K562 (cell line): Measurements from ENCODE around the gene METAP1. TPM values are rescaled to one million over a fixed set of nuclear protein-coding genes. Genes with fewer than 3 reads are reported as not detected.

ENCODE experiments used
- ATAC-seq: fragments of 200-7000 bp; cut with Tn5 transposase; 3 replicates; pipeline ENCODE4 v1.9.1; 2020; ENCODE audit warnings: moderate library complexity
- BruUV-seq: library from RNA; stranded (reverse); fragments of 400-500 nt; replicated peaks from 2 replicates; lab custom pipeline; 2021; lab: Mats Ljungman, UMichigan
- CTCF ChIA-PET: fragments of 300-600 bp; formaldehyde crosslinking; extraction: SDS; loops from one replicate; lab custom pipeline; 2021; ENCODE audit warnings: low intra/inter-chr PET ratio; lab: Yijun Ruan, JAX
- POLR2A ChIA-PET: fragments of 300-600, 350-650 bp; sonication (Branson Sonifier 250); formaldehyde crosslinking; extraction: SDS; loops from one replicate; lab custom pipeline; 2021; ENCODE audit warnings: antibody characterized with exemption, inconsistent platforms; lab: Yijun Ruan, JAX
- DNase-seq, 4 experiments: peaks; one replicate each; pipeline versions ENCODE4 v3.0.0 to v3.0.0-alpha.2; 2011 to 2018; ENCODE audit warnings: low spot score in 3 of 4, mixed read lengths in 3 of 4; ENCODE audit errors: extremely low read depth in 1 of 4
- FAIRE-seq: peaks from 2 replicates; lab custom pipeline; 2011; peaks lifted over from hg19 to GRCh38; lab: Jason Lieb, UNC
- H2AFZ ChIP-seq: 2 replicates; pipeline ENCODE4 v1.6.0; 2011; ENCODE audit warnings: low read depth, low read length, control low read depth, inconsistent platforms
- H3K27ac ChIP-seq: fragments of 200-600 bp; 3 replicates; pipeline ENCODE4 v1.8.0; 2011; ENCODE audit warnings: low read depth, mild to moderate bottlenecking, control low read depth, inconsistent platforms, low read length, moderate library complexity, mixed read lengths; ENCODE audit errors: extremely low read depth
- H3K27me3 ChIP-seq, 2 experiments: fragments of 300-600 bp in 1 of 2; 2 replicates in 1 of 2; 3 replicates in 1 of 2; pipeline versions ENCODE4 v1.6.0 to v1.8.0; 2011; ENCODE audit warnings: inconsistent platforms in 2 of 2, low read length in 2 of 2, mild to moderate bottlenecking in 1 of 2, mixed read lengths in 1 of 2, moderate library complexity in 1 of 2; ENCODE audit not compliant: control insufficient read depth in 2 of 2, insufficient read depth in 2 of 2
- H3K36me3 ChIP-seq: fragments of 300-600 bp; 3 replicates; pipeline ENCODE4 v1.8.0; 2011; ENCODE audit warnings: mild to moderate bottlenecking, low read length, inconsistent platforms; ENCODE audit not compliant: control insufficient read depth, insufficient read depth
- H3K4me1 ChIP-seq, 2 experiments: fragments of 200-600 bp in 1 of 2; replicated peaks in 1 of 2; 2 replicates in 1 of 2; 3 replicates in 1 of 2; pipeline versions ENCODE4 v1.5.1 to v1.8.0; 2011; ENCODE audit warnings: inconsistent platforms in 2 of 2, low read length in 2 of 2, mild to moderate bottlenecking in 1 of 2, mixed read lengths in 1 of 2, moderate library complexity in 1 of 2; ENCODE audit not compliant: control insufficient read depth in 2 of 2, insufficient read depth in 2 of 2
- H3K4me2 ChIP-seq: 2 replicates; pipeline ENCODE4 v1.6.1; 2011; ENCODE audit warnings: low read length, control low read depth, inconsistent platforms, mixed read lengths; ENCODE audit not compliant: insufficient read depth
- H3K4me3 ChIP-seq: fragments of 200-600 bp; sonication (generic), shearing (Covaris generic); 2 replicates; pipeline ENCODE4 v1.5.1; 2016; ENCODE audit warnings: control low read depth, inconsistent platforms
- H3K79me2 ChIP-seq: fragments of 200-600 bp; 3 replicates; pipeline ENCODE4 v1.8.0; 2011; ENCODE audit warnings: low read length, inconsistent platforms; ENCODE audit not compliant: control insufficient read depth, insufficient read depth
- H3K9ac ChIP-seq, 2 experiments: 2 replicates each; pipeline versions ENCODE4 v1.6.0 to v1.6.1; 2011; ENCODE audit warnings: low read depth in 2 of 2, low read length in 2 of 2, control low read depth in 1 of 2, inconsistent platforms in 1 of 2, mild to moderate bottlenecking in 1 of 2, mixed read lengths in 1 of 2; ENCODE audit not compliant: insufficient read depth in 1 of 2
- H3K9me1 ChIP-seq: one replicate; pipeline ENCODE4 v1.6.0; 2011; ENCODE audit warnings: inconsistent platforms, mild to moderate bottlenecking, low read length, moderate library complexity; ENCODE audit not compliant: control insufficient read depth, insufficient read depth
- H3K9me3 ChIP-seq: replicated peaks from 2 replicates; pipeline ENCODE4 v1.5.1; 2011; ENCODE audit warnings: low read depth, low read length, inconsistent platforms; ENCODE audit not compliant: control insufficient read depth, insufficient read depth
- H4K20me1 ChIP-seq: replicated peaks from 2 replicates; pipeline ENCODE4 v1.6.1; 2011; ENCODE audit warnings: low read length, inconsistent platforms, mixed read lengths; ENCODE audit not compliant: control insufficient read depth, insufficient read depth
- BMI1 ChIP-seq: fragments of 150-350 bp; IDR thresholded peaks from 2 replicates; pipeline ENCODE4 v1.6.1; 2014; ENCODE audit warnings: low read length
- CBX2 ChIP-seq: fragments of 200-600 bp; sonication (generic); IDR thresholded peaks from one replicate; pipeline ENCODE4 v1.6.1; 2012; ENCODE audit warnings: mild to moderate bottlenecking, low read length, inconsistent platforms; ENCODE audit not compliant: insufficient read depth, poor library complexity, severe bottlenecking
- CBX8 ChIP-seq: fragments of 200-600 bp; sonication (generic); IDR thresholded peaks from 2 replicates; pipeline ENCODE4 v1.6.1; 2012; ENCODE audit warnings: borderline replicate concordance, mixed run types, low read depth, mild to moderate bottlenecking, moderate library complexity, mixed read lengths, low read length, control low read depth, inconsistent platforms; ENCODE audit not compliant: poor library complexity, severe bottlenecking; ENCODE audit errors: extremely low read depth
- EZH2 ChIP-seq: IDR thresholded peaks from 2 replicates; pipeline ENCODE4 v1.6.1; 2012; ENCODE audit warnings: low read depth, mild to moderate bottlenecking, inconsistent platforms, low read length, borderline replicate concordance
- GATA2 ChIP-seq: sonication (generic); formaldehyde crosslinking; IDR thresholded peaks from 2 replicates; pipeline ENCODE4 v1.4.0; 2020; ENCODE audit warnings: mild to moderate bottlenecking, missing genetic modification reagents
- MYNN ChIP-seq, 2 experiments: sonication (generic); formaldehyde crosslinking in 1 of 2; IDR thresholded peaks; 2 replicates each; pipeline versions ENCODE4 v1.5.0 to v1.6.1; 2016 to 2020; ENCODE audit warnings: antibody characterized with exemption in 1 of 2, missing genetic modification reagents in 1 of 2
- POLR2AphosphoS2 ChIP-seq: IDR thresholded peaks from 2 replicates; pipeline ENCODE4 v1.6.1; 2012; ENCODE audit warnings: low read length, improper control_type of control experiment
- SMARCB1 ChIP-seq: IDR thresholded peaks from 2 replicates; pipeline ENCODE4 v1.6.1; 2011; ENCODE audit warnings: improper control_type of control experiment, low read depth; ENCODE audit not compliant: insufficient read length
- TCF7 ChIP-seq: sonication (generic); IDR thresholded peaks from 2 replicates; pipeline ENCODE4 v1.6.1; 2016; ENCODE audit warnings: antibody characterized with exemption, borderline replicate concordance
- ZNF274 ChIP-seq: IDR thresholded peaks from 2 replicates; pipeline ENCODE4 v1.6.1; 2011; ENCODE audit warnings: low read depth, mild to moderate bottlenecking, low read length, moderate library complexity, borderline replicate concordance
- ZNF3 ChIP-seq: fragments of 250-450 bp; sonication (Bioruptor Pico); IDR thresholded peaks from 2 replicates; pipeline ENCODE4 v1.5.0; 2021; ENCODE audit warnings: mild to moderate bottlenecking, moderate library complexity
- WGBS: fragments of 100-300 bp; shearing (Covaris generic); methylation state at CpG from one replicate; pipeline ENCODE4 v1.1.6; 2016; ENCODE audit warnings: low coverage, mixed read lengths; ENCODE audit not compliant: insufficient coverage; ENCODE audit errors: missing lambda C conversion rate; 5-methylcytosine and 5-hydroxymethylcytosine counted together
- in situ Hi-C: fragments of 300-500 bp; cut with MboI; formaldehyde crosslinking; loops from 4 replicates; pipeline ENCODE4 v1.15.0; 2018; ENCODE audit warnings: inconsistent platforms, mixed read lengths
- intact Hi-C: fragments of 100-400 bp; cut with micrococcal nuclease; formaldehyde crosslinking; loops from 2 replicates; pipeline ENCODE4 v1.14.2; 2022
- polyA plus RNA-seq, 8 experiments: library from polyadenylated mRNA; depleted of rRNA in 4 of 8; stranded (reverse) in 5 of 8; unstranded in 3 of 8; fragments of >200 nt; fragmentation: Nextera tagmentation in 2 of 8; fragmentation: Illumina TruSeq in 1 of 8; extraction: Ambion mirVana in 2 of 8; extraction: Trizol in 1 of 8; gene quantifications; 2 replicates each; pipeline versions ENCODE4 v1.2.1 to v1.2.3, GENCODE V29; 2011 to 2014; ENCODE audit warnings: inconsistent platforms in 1 of 8, missing spikeins in 1 of 8
- total RNA-seq, 7 experiments: library from RNA; depleted of rRNA in 6 of 7; stranded (reverse); fragments of >200 nt in 6 of 7; fragmentation: Illumina TruSeq in 2 of 7; extraction: Trizol in 2 of 7; gene quantifications; 2 replicates each; pipeline versions ENCODE4 v1.2.1 to v1.2.3, GENCODE V29; 2011 to 2021; ENCODE audit warnings: low replicate concordance in 1 of 7
- TF ChIP-seq, protein P1 (sequence below): IDR thresholded peaks from 2 replicates; pipeline ENCODE4 v1.6.1; 2016; ENCODE audit warnings: missing genetic modification characterization, missing compliant biosample characterization
- TF ChIP-seq, protein P2 (sequence below): sonication (generic); formaldehyde crosslinking; IDR thresholded peaks from 2 replicates; pipeline ENCODE4 v1.8.1; 2023; ENCODE audit warnings: mild to moderate bottlenecking, missing genetic modification reagents
- TF ChIP-seq, protein P3 (sequence below): IDR thresholded peaks from 2 replicates; pipeline ENCODE4 v1.6.1; 2012; ENCODE audit warnings: low read depth, low read length, improper control_type of control experiment, borderline replicate concordance

METAP1 gene
- total and polyA plus RNA-seq, 9 of the 15 experiments (the other 6 are each of a cell fraction or from before 2014, with no cell fraction given): 31.4 to 77.6 (median 59.5) TPM

DNA sequence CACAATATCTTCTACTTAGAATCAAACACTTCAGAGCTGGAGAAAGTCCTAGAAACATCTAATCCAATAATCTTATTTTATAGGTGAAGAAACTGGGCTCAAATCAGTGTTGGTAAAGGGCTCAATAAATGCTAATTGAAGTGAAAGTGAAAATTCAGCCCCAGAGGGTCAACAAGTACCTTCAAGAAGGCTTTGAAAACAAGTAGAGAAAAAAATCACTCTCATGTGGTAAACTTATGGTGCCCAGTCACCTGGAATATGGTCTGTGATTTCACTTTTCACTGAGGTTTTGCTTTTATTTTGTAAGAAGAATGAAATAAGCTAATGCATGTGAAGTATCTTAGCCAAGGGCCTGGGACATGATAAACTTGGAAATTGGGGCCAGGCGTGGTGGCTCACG lies 37.5 kb upstream of the METAP1 start (continued):
- TF ChIP-seq, protein P1, sequence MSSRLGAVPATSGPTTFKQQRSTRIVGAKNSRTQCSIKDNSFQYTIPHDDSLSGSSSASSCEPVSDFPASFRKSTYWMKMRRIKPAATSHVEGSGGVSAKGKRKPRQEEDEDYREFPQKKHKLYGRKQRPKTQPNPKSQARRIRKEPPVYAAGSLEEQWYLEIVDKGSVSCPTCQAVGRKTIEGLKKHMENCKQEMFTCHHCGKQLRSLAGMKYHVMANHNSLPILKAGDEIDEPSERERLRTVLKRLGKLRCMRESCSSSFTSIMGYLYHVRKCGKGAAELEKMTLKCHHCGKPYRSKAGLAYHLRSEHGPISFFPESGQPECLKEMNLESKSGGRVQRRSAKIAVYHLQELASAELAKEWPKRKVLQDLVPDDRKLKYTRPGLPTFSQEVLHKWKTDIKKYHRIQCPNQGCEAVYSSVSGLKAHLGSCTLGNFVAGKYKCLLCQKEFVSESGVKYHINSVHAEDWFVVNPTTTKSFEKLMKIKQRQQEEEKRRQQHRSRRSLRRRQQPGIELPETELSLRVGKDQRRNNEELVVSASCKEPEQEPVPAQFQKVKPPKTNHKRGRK (tag): no peak
- no peak for TF ChIP-seq GATA2
- TF ChIP-seq MYNN (IDR thresholded peaks at IDR 0.05): no peak
- TF ChIP-seq MYNN (CRISPR knock-in tag; IDR thresholded peaks at IDR 0.05): no peak

DNA sequence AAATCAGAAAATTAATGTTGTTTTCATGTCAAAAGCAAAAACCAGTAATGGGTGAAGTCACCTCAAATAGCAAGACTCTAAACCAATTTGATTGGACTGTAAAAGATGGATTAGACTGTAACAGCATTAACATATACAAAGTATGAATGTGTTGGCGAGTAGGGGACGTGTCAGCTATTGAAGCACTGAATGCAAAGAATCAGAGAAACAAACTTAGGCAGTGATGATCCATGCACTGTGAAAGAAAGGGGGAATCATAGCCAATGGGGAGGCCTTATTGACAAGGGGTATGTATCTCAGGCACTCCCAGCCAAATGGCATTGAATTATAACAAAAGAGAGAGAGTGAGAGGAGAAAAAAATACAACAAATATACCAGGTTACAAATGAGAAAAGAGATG lies 36.1 kb upstream of the METAP1 start:
- H3K4me3 ChIP-seq: no peak overlapping the region
- FAIRE-seq (no peak), ATAC-seq (no peak), DNase-seq (no peak)
- H3K9me3 ChIP-seq: no peaks in the 10 kb centered on the region
- H3K36me3 ChIP-seq: no peaks in the 10 kb centered on the region
- no peaks in the 10 kb centered on the region for H3K9me1 ChIP-seq
- intact Hi-C loops (no loop called here), in situ Hi-C loops (no loop called here)
- H3K27ac ChIP-seq: no peak overlapping the region
- no peak overlapping the region for H2AFZ ChIP-seq
- BruUV-seq: no TSS peak
- no peaks in the 10 kb centered on the region for H3K79me2 ChIP-seq
- H4K20me1 ChIP-seq: no peaks in the 10 kb centered on the region
- no peaks in the 10 kb centered on the region for H3K27me3 ChIP-seq
- H3K4me1 ChIP-seq: peaks cover 7 to 12% of the 10 kb centered on the region in 2 experiments; a peak in 4 of 5 replicates
- 38% methylated on average over 2 of the region's 2 CpGs for WGBS
- H3K9ac ChIP-seq: no peak overlapping the region
- CTCF ChIA-PET: no interaction called here
- POLR2A ChIA-PET: no interaction called here
- no peak overlapping the region for H3K4me2 ChIP-seq
- no peak for TF ChIP-seq ZNF3 (CRISPR knock-in tag)
- TF ChIP-seq ZNF274: no peak
- no peak for TF ChIP-seq BMI1
- TF ChIP-seq TCF7: no peak
- TF ChIP-seq SMARCB1: no peak
- TF ChIP-seq, protein P2, sequence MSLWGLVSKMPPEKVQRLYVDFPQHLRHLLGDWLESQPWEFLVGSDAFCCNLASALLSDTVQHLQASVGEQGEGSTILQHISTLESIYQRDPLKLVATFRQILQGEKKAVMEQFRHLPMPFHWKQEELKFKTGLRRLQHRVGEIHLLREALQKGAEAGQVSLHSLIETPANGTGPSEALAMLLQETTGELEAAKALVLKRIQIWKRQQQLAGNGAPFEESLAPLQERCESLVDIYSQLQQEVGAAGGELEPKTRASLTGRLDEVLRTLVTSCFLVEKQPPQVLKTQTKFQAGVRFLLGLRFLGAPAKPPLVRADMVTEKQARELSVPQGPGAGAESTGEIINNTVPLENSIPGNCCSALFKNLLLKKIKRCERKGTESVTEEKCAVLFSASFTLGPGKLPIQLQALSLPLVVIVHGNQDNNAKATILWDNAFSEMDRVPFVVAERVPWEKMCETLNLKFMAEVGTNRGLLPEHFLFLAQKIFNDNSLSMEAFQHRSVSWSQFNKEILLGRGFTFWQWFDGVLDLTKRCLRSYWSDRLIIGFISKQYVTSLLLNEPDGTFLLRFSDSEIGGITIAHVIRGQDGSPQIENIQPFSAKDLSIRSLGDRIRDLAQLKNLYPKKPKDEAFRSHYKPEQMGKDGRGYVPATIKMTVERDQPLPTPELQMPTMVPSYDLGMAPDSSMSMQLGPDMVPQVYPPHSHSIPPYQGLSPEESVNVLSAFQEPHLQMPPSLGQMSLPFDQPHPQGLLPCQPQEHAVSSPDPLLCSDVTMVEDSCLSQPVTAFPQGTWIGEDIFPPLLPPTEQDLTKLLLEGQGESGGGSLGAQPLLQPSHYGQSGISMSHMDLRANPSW (CRISPR knock-in tag): no peak
- TF ChIP-seq, protein P3, sequence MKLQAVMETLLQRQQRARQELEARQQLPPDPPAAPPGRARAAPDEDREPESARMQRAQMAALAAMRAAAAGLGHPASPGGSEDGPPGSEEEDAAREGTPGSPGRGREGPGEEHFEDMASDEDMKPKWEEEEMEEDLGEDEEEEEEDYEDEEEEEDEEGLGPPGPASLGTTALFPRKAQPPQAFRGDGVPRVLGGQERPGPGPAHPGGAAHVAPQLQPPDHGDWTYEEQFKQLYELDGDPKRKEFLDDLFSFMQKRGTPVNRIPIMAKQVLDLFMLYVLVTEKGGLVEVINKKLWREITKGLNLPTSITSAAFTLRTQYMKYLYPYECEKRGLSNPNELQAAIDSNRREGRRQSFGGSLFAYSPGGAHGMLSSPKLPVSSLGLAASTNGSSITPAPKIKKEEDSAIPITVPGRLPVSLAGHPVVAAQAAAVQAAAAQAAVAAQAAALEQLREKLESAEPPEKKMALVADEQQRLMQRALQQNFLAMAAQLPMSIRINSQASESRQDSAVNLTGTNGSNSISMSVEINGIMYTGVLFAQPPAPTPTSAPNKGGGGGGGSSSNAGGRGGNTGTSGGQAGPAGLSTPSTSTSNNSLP: no peak
- no peak for TF ChIP-seq CBX2
- no peak for TF ChIP-seq EZH2
- no peak for TF ChIP-seq CBX8
- TF ChIP-seq POLR2AphosphoS2: no peak
